GM21737 (cell line): ENCODE measurements around the gene RASSF8.

Source experiments
- ATAC-seq: cut with Tn5 transposase; IDR thresholded peaks from one replicate; pipeline ENCODE4 v1.9.1; 2021; ENCODE audit warnings: mild to moderate bottlenecking, moderate library complexity; ENCODE audit not compliant: unreplicated experiment

The RASSF8 gene

GRCh38 chr12:25960961-25961360 lies 2.5 kb downstream of the RASSF8 start:
- ATAC-seq: no peak

- no peak for ATAC-seq
Observed at GRCh38 chr12:25962932-25963525, 4.5 kb downstream of the RASSF8 start.

- no peak for ATAC-seq
Observed at GRCh38 chr12:25965682-25966081, 7.2 kb downstream of the RASSF8 start.

DNA sequence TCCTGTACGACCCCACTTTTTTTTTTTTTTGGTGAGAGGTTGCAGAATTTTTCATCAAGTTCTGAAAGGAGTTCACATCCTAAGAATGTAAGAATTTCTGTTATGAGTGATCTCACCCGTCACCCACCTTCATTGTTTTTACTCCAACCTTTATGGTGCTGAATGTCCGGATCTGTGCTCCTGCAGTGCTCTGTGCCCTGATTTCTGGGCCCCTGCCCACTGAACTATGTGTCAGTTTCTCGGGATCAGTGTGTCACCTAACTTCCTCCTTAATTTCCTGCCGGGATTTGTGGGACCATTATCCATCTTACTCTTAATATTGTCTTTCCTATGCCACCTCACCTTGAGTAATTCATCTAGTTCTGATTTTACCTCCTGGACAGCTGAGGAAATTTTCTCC lies 11.6 kb downstream of the RASSF8 start:
- no peak for ATAC-seq

DNA sequence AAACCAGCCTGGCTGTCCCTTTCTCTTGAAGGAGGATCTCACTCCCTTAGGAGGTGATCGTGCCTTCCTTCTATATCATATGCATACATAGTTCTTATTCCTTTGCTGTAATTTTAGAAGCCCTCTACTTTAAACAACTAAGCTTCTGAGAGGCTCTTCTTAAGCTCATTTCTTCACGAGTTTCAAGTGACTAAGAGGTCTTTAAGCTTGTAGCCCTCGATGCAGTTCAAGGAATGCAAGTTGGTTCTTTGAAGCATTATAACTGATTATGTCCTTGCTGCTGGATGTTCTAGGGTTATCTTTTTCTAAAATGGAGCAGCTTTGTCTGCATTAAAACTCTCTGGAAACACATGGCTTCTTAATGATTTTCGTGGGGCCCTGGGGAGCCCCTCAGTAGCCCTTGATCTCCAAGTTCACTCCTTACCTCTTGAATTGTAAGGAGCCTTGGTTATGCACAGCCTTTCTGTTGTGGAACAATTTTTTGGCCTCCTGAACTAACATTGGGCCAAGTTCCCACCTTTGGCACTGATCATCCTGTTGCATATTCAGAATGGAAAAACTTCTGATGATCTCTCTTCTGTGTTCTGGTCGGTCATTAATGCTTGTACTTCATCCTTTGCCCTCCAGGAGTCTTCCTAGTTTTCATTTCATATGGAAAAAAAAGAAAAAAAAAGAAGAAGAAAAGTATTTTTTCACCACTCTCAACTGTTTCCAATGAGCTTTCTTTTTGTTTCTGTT lies 12.6 kb downstream of the RASSF8 start:
- ATAC-seq: no peak

DNA sequence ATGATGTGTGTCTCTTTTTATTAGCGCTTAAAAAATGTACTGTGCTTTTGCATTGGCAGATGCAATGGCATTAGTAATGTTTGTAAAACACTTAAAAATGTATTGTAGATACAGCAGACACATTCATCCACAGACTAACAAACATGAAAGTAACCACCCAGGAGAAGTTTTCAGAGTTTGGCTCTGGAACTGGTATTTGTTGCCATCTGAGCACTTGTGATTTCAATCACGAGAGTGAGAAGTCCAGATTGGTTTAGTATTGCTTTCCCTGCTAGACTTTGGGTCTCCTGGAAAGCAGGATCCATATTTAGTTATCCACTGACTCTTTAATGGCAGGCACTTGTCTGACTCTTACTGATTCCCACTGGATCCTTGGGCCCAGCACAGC lies 13.2 kb downstream of the RASSF8 start:
- no peak for ATAC-seq

DNA sequence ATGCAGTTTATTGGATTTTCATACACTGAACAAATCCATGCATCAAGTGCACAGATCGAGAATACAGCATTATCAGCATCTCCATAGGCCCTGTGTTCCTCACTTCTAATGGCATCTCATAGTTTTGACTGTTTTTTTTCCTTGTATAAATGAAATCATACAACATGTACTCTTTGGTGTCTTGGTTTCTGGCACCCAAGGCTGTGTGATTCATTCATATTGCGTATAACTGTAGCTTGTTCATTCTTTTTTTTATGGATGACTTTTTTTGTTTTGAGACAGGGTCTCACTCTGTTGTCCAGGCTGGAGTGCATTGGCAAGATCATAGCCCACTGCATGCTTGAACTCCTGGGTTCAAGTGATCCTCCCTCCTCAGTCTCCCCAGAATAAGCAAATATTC lies 14.3 kb downstream of the RASSF8 start:
- no peak for ATAC-seq

- no peak for ATAC-seq
Observed at GRCh38 chr12:25975179-25975578, 16.7 kb downstream of the RASSF8 start.

GRCh38 chr12:25975682-25976081 lies 17.2 kb downstream of the RASSF8 start:
- ATAC-seq: no peak

DNA sequence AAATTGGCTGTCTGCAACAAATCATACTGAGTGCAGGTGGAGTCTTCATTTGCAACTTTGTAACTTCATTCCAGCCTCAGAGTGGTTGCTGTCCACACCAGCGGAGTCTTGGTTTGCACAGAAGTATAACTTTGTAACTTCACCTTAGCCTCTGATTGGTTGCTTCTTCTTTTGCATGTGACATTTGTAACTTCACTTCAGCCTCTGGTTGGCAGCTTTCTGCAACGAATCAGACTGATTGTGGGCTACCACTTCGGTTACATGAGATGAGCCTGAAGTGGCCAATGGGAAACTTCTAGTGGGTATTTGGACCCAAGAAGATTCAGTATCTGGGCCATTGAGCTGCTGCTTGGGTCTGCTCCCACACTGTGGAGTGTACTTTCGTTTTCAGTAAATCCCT lies 17.8 kb downstream of the RASSF8 start:
- no peak for ATAC-seq

DNA sequence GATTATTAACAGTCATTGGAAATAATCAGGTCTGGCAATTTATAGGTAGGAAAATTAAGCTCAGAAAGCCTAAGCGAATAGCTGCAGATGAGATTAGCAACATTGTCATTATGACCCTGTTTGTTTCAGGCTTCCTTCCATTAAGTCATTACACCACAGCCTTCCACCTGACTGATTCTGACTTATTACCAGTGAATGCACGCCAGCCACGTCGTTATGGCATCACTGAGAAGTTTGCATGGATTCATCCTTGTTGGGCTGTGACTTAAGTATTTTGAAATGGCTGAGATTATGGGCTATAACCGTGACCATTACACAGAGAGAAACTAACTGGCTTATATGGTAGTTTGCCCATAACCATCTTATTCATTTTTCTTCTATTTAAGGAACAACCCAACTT lies 18.6 kb downstream of the RASSF8 start:
- ATAC-seq: no peak

- no peak for ATAC-seq
Observed at GRCh38 chr12:25979059-25979458, 20.6 kb downstream of the RASSF8 start.

GRCh38 chr12:25979563-25979962 lies 21.1 kb downstream of the RASSF8 start:
- ATAC-seq: no peak

- no peak for ATAC-seq
Observed at GRCh38 chr12:25980035-25980434, 21.6 kb downstream of the RASSF8 start.

GRCh38 chr12:25981597-25981996 lies 23.1 kb downstream of the RASSF8 start:
- ATAC-seq: no peak

- no peak for ATAC-seq
Observed at GRCh38 chr12:25982416-25982815, 23.9 kb downstream of the RASSF8 start.

GRCh38 chr12:25983625-25984024 lies 25.1 kb downstream of the RASSF8 start:
- ATAC-seq: no peak

- no peak for ATAC-seq
Observed at GRCh38 chr12:25984759-25985158, 26.3 kb downstream of the RASSF8 start.

DNA sequence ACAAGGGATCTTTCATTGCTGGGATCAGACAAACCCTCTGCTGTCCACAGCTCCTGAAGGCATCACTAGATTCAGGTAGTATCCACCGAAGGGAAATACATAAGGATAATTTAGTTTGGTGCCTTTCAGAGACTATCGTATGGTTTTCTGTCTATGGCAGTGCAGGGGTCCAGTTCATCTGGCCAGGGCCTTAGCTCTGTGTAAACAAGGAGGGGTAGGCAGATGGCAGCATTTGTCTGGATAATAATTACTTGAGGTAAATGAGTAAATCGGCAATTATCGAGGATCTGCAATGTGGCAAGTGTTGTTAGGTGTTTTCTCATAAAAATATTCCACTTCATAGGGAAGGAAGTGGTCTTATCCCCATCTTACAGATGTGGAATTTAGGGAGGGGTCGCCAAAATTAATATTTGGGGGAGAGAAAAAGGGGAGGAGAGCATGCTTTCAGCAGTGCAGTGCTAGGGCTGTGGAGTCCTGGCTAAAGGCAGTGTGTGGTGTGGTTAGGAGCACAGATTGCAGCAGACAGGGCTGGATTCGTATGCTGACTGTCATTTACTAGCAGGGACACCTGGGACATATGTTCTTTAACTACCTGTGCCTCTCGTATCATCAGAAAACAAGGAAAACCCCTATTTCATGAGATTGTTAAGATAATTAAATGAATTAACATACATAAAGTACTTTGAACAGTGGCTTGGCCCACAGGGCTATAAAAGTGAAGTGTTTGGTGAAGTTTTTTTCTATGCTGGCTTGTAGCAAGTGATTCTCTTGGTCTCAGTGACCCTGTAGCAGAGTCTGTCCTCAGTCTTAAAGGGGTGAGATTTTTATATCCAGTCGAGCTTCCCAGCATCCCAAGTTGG lies 27.1 kb downstream of the RASSF8 start:
- no peak for ATAC-seq

DNA sequence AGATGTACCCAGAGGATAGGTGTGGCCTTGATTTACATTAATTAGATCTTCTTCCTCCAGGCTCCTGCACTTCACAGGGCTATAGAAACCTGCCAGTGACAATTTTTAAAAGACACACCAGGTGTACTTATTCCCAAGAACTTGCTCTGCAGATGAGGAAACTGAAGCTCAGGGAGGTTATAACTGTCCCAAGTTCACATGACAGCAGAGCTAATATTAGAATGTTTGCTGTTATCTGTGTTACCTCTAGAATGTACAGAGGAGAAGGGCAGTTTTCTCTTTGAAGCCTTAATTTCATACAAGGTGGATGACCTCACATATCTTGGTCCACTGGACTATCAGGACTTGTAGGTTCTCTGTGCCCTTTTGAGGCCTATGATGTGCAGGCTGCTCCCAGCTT lies 27.7 kb downstream of the RASSF8 start:
- no peak for ATAC-seq

- ATAC-seq: no peak
Observed at GRCh38 chr12:25988505-25988904, 30.0 kb downstream of the RASSF8 start.

GRCh38 chr12:25990495-25990894 lies 32.0 kb downstream of the RASSF8 start:
- ATAC-seq: no peak
